GM12801 (cell line): ENCODE results near the gene CLNK.

Experiments used
- TF ChIP-seq, protein P1 (sequence below): IDR thresholded peaks from one replicate; pipeline ENCODE4 v1.5.1; 2011; ENCODE audit warnings: control low read depth; ENCODE audit not compliant: insufficient read length; ENCODE audit errors: extremely low read depth

The CLNK gene

DNA sequence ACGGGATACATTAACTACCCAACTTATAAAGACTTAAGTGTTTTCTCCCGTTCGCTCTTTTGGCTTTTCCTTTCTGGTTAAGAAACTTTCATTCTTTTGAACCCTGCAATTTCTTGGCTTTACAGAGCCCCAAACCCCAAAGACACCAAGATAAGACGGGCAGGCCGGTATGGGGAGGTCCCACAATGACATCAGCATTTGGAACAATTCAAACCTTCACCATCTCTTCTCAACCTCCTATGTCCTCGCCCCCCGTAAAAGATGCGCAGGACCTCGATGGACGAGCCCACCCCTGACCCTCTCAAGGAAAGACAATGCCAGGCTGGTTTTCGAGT lies 228.3 kb downstream of the CLNK start:
- TF ChIP-seq, protein P1, sequence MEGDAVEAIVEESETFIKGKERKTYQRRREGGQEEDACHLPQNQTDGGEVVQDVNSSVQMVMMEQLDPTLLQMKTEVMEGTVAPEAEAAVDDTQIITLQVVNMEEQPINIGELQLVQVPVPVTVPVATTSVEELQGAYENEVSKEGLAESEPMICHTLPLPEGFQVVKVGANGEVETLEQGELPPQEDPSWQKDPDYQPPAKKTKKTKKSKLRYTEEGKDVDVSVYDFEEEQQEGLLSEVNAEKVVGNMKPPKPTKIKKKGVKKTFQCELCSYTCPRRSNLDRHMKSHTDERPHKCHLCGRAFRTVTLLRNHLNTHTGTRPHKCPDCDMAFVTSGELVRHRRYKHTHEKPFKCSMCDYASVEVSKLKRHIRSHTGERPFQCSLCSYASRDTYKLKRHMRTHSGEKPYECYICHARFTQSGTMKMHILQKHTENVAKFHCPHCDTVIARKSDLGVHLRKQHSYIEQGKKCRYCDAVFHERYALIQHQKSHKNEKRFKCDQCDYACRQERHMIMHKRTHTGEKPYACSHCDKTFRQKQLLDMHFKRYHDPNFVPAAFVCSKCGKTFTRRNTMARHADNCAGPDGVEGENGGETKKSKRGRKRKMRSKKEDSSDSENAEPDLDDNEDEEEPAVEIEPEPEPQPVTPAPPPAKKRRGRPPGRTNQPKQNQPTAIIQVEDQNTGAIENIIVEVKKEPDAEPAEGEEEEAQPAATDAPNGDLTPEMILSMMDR: no peak

DNA sequence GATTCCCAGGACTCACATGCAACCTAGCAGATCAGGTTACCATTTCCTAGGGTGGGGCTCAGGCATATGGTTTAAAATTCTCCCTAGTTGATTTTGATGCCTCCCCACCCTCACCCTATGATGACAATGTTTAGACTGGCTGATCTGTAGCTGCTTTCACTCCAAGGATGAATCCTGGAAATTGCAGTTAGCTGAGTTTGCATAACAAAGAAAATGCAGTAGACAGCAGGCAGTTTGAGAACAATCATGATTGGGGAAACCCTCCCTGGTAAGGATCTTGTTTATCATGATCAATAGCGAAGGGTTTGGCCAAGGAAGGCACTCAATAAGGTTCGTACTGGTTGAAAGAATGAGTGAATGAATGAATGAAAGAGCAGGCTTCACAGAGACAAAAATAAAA lies 229.4 kb downstream of the CLNK start:
- TF ChIP-seq, protein P1: no peak

- TF ChIP-seq, protein P1: no peak
These were observed 229.8 kb downstream of the CLNK start for GRCh38 chr4:10454726-10455125.

DNA sequence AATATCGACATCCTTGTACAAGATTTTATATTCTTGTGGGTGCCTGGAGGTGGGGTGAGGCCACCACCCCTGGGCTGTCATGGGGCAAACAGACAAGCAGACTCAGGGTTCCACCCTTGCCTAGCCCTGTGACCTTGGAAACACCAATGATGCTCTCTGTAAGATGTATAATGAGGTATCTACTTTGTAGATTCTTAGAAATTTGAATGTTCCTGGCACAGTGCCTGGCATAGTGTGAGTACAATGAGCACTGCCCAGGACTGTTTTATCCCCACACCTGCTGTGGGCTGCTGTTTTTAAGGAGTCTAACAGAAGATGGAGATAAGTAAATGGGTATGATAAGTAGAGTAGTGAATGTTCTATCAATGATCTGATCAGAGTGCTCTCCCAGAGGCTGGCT lies 230.4 kb downstream of the CLNK start:
- TF ChIP-seq, protein P1: no peak

DNA sequence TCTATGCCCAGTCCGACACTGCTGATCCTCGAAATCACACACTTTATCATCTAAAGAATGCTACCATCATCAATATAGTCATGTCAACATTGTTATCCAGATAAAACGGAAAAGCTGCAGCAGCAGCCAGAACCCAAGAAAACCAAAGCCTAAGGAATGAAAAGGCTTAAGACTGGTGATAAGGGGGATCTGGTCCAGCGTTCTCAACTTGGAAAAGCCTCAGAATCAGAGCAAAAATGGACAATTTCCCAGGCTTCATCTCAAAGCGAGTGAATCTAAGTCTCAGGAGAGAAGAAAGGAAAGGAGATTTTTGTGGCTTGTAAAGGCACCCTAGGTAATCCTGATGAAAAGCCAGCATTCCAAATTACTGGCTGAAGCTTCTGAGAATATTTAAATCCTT lies 235.6 kb downstream of the CLNK start:
- TF ChIP-seq, protein P1: no peak

GRCh38 chr4:10442976-10443375 lies 241.6 kb downstream of the CLNK start:
- TF ChIP-seq, protein P1: no peak

GRCh38 chr4:10441512-10441911 lies 243.1 kb downstream of the CLNK start:
- TF ChIP-seq, protein P1: no peak

DNA sequence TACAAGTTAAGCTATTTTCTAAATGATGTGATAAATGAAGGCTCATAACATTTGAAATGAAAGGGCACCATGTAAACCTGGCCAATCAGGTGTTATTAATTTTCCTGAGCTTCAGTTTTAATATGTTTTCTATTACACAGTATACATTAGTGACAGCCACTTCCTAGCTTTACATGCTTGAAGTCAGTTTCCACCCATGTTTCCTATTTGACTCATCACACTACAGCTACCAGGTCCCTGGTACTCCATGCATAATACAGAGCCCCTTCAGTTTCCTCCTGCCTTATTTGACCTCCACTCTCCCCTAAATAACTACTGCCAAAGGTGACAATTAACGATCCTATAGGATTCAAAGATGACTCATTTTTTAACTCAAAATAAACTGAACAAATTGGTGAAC lies 245.6 kb downstream of the CLNK start:
- TF ChIP-seq, protein P1: no peak
